Cerebellar cortex (tissue), 1 donor: ENCODE data around the gene LARGE1.
A peak's percentile ranks its signal among the peaks of the same experiment; 100 is the strongest.

Source experiments
- DNase-seq: peaks from one replicate; pipeline ENCODE4 v3.0.0-alpha.2; 2015; ENCODE audit warnings: low spot score

Gene LARGE1

GRCh38 chr22:33920197-33920540 is at the start of gene LARGE1:
TSS of gene LARGE1 (minus strand) at chr22:33920476.
- DNase-seq = no peak

GRCh38 chr22:33969045-33969444 is 48.8 kb upstream of the LARGE1 start:
- no peak for DNase-seq

GRCh38 chr22:33964121-33964520 is 43.8 kb upstream of the LARGE1 start:
- DNase-seq = no peak

GRCh38 chr22:33962409-33962808 is 42.1 kb upstream of the LARGE1 start:
- DNase-seq = no peak

GRCh38 chr22:33958741-33959140 is 38.5 kb upstream of the LARGE1 start:
- no peak for DNase-seq

GRCh38 chr22:33957086-33957485 is 36.8 kb upstream of the LARGE1 start:
- DNase-seq = no peak

- DNase-seq = no peak
Measured at GRCh38 chr22:33952776-33953175, 32.5 kb upstream of the LARGE1 start.

GRCh38 chr22:33940741-33941140 is 20.5 kb upstream of the LARGE1 start:
- DNase-seq = no peak

- no peak for DNase-seq
Measured at GRCh38 chr22:33932997-33933396, 12.7 kb upstream of the LARGE1 start.

GRCh38 chr22:33931406-33931805 is 11.1 kb upstream of the LARGE1 start:
- DNase-seq = no peak

GRCh38 chr22:33927752-33928151 is 7.5 kb upstream of the LARGE1 start:
- DNase-seq = no peak

- no peak for DNase-seq
Measured at GRCh38 chr22:33925194-33925593, 4.9 kb upstream of the LARGE1 start.

- peak; percentile 84 for DNase-seq
Measured at GRCh38 chr22:33923660-33924246, 3.5 kb upstream of the LARGE1 start.

GRCh38 chr22:33923033-33923432 is 2.8 kb upstream of the LARGE1 start:
- DNase-seq = peak; percentile 22

GRCh38 chr22:33922349-33922681 is 2.0 kb upstream of the LARGE1 start:
- peak; percentile 19 for DNase-seq

GRCh38 chr22:33921525-33922348 is 1.5 kb upstream of the LARGE1 start:
- peak; percentile 38 for DNase-seq

- DNase-seq = peak; percentile 91
Measured at GRCh38 chr22:33920927-33921524, 750 bp upstream of the LARGE1 start.

GRCh38 chr22:33919391-33920196 is 682 bp downstream of the LARGE1 start:
- no peak for DNase-seq

GRCh38 chr22:33918676-33919365 is 1.5 kb downstream of the LARGE1 start:
- no peak for DNase-seq

- DNase-seq = no peak
Measured at GRCh38 chr22:33917744-33918406, 2.4 kb downstream of the LARGE1 start.

- no peak for DNase-seq
Measured at GRCh38 chr22:33914699-33915098, 5.6 kb downstream of the LARGE1 start.
